Measurements from ENCODE around the gene C14orf39.
"Not testable (repeated sequence)": the region's sequence is repeated elsewhere in the genome, so short reads cannot be mapped to it uniquely, and the experiment has no call there.

C14orf39 gene

GRCh38 chr14:60488175-60488574, 2.3 kb upstream of the C14orf39 start:
- no peak for DNase-seq (ENCODE audit: low read depth)

GRCh38 chr14:60487211-60487610, 1.3 kb upstream of the C14orf39 start:
- no peak for DNase-seq (ENCODE audit: low read depth)

DNA sequence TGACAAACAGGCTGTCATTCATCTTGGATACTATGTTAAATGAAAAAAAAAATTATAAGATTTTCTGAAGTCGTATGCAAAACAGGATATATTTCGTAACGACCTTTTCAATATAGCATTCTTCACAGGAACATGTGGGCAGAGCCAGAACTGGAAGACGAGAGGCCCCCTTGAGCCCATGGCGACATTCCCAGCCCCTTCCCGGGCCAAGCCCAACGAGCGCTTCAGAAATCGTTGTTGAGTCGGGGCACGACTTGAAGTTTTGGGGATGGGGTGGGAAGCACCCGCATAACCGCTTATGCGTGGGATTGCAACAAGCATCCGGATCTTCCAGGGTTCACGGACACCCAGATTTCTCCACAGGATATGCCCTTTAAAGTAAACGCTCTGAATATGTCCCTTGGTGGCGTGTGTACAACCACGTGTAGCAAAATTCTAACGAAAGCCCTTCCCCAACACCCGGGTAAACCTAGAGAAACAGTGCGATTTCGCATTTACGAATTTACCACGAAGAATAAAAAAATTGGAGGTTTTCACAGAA, 736 bp downstream of the C14orf39 start:
- no peak for DNase-seq (ENCODE audit: low read depth)

- no peak for DNase-seq (ENCODE audit: low read depth)
Measured at GRCh38 chr14:60482743-60483142, 3.1 kb downstream of the C14orf39 start.

GRCh38 chr14:60480248-60480647, 5.6 kb downstream of the C14orf39 start:
- DNase-seq (ENCODE audit: low read depth): not testable (repeated sequence)

DNA sequence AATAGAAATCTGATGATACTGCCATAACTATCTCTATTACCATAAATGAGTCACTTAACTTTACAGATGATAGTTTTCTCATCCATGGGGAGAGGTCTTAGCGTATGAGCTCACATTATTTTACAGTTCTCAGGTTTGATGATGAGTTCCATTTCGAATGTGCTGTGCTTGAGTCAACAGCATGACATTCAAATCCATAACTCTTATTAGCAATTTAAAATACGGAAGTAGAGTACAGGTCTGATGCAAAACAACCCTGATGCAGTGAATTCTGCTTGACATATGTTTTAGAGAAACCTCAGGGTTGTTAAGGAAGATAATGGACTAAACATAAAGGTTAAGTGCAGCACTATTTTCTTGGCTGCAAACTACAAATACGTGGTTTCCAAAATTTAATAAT, 30.0 kb downstream of the C14orf39 start:
- DNase-seq (ENCODE audit: low read depth): no peak

GRCh38 chr14:60430276-60430675, 55.6 kb downstream of the C14orf39 start:
- DNase-seq (ENCODE audit: low read depth): no peak

GRCh38 chr14:60420050-60420449, 65.8 kb downstream of the C14orf39 start:
- no peak for DNase-seq (ENCODE audit: low read depth)

GRCh38 chr14:60397550-60397949, 88.3 kb downstream of the C14orf39 start:
- not testable (repeated sequence) for DNase-seq (ENCODE audit: low read depth)

- DNase-seq (ENCODE audit: low read depth): no peak
Measured at GRCh38 chr14:60396718-60397343, 89.0 kb downstream of the C14orf39 start.

Data from activated T-helper 1 cell treated with Interleukin-2 at 50 U/mL for 16 hours (primary cell).